Activated T-cell treated with anti-CD3 and anti-CD28 coated beads for 1 hour (primary cell): Measurements from ENCODE around the gene MAG.
"Not testable (repeated sequence)": the region's sequence is repeated elsewhere in the genome, so short reads cannot be mapped to it uniquely, and the experiment has no call there.

Experiments
- DNase-seq: peaks from one replicate; pipeline ENCODE4 v3.0.0-alpha.2; 2020; ENCODE audit warnings: low read depth

The MAG gene

DNA sequence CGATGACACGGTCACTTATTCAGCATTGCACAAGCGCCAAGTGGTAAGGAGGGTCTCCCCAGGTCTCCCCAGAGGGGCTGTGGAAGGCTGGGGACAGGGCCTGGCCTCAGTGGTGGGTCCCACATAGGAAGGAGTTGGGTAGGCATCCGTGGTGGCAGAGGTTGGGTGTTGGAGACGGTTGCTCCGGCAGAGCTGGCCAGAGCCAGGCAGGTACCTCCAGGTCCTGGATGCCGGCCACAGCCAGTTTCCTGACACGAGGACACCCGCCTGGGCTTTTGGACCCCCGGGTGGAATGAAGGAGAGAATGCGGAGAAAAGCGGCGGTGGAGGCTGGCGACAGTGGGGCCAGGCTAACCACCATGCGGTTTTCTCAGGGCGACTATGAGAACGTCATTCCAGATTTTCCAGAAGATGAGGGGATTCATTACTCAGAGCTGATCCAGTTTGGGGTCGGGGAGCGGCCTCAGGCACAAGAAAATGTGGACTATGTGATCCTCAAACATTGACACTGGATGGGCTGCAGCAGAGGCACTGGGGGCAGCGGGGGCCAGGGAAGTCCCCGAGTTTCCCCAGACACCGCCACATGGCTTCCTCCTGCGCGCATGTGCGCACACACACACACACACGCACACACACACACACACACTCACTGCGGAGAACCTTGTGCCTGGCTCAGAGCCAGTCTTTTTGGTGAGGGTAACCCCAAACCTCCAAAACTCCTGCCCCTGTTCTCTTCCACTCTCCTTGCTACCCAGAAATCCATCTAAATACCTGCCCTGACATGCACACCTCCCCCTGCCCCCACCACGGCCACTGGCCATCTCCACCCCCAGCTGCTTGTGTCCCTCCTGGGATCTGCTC lies 54.5 kb downstream of the MAG start:
- DNase-seq, result peak; percentile 62

DNA sequence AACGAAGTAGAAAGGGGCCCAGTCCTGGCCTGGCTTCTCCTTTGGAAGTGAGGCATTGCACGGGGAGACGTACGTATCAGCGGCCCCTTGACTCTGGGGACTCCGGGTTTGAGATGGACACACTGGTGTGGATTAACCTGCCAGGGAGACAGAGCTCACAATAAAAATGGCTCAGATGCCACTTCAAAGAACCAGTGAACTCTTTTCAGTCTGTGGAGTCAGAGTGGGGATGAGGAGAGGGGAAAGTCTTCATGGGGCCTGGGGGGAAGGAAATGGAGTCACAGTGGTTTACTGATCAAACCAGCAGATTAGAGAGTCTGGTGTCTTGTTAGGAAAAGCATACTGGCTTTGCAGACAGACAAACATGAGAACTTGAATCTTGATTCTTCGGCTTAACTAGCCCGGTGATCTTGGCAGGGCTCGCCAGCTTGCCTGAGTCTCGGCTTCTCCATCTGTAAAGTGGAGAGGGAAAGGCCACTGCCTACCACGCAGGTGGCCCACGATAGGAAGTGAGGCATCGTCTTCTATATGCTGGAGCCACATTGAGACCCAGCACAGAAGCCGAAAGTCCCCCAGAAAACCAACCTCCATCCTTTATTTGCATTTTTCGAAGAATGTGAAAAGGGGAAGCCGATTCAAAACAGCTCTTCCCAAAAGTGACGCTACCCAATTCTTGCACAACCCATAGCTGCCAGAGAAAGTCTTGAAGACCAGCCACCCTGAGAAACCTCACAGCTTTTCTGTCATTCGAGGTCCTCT lies 55.4 kb downstream of the MAG start, which contains the start of gene FFAR1:
Gene FFAR1 (plus strand): TSS at position 732 of the 759 bp plus-strand sequence. CDS start 3,650 bp downstream, outside the sequence.
- no peak for DNase-seq

DNA sequence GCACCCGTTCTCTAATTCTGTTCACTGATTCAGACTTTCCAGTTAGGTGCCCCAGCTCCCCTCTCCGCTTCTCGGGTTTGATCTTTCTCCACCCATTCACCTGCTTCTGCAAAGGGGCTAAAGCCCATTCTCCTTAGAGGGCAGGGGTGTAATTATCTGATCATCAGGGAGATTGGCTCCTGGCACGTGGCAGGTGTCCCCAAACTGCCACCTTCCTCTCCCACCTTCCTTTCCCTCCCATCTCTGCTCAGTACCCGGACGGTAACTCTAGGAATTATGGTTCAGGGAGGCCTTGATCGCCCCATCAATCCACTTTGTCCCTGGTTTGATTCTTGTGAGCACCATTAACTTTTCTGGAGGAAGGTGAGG lies 56.0 kb downstream of the MAG start:
- DNase-seq, result no peak

DNA sequence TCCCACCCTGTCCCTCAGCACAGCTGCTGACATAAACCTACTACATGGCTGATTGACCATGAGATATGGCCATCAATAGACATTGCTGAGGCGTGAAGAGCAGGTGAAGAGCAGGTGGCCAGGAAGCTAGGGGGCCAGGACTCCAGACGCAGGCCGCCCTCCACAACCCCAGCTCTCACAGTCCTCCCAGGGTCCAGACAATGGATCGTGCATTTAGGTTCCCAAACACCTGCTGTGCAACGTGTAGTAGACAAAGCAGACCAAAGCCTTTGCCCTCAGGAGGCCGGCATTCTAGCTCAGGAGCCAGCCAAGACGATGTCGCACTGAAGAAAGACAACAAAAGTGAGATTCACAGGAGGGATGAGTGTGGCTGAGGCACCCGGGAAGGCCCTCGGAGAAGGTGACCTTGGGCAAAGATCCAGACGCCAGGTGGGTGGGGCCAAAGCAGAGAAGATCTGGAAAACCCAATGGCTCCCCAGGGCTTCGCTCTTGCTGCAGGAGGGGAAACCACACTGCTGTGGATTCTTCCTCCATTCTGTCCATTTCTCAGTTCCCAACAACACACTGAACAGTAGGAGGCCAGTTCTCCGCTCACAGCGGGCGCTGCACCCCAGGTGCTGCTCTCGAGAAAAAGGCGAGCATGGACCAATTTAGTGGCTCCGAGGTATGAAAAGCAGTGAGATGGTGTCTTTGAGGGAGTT lies 57.1 kb downstream of the MAG start:
- no peak for DNase-seq

DNA sequence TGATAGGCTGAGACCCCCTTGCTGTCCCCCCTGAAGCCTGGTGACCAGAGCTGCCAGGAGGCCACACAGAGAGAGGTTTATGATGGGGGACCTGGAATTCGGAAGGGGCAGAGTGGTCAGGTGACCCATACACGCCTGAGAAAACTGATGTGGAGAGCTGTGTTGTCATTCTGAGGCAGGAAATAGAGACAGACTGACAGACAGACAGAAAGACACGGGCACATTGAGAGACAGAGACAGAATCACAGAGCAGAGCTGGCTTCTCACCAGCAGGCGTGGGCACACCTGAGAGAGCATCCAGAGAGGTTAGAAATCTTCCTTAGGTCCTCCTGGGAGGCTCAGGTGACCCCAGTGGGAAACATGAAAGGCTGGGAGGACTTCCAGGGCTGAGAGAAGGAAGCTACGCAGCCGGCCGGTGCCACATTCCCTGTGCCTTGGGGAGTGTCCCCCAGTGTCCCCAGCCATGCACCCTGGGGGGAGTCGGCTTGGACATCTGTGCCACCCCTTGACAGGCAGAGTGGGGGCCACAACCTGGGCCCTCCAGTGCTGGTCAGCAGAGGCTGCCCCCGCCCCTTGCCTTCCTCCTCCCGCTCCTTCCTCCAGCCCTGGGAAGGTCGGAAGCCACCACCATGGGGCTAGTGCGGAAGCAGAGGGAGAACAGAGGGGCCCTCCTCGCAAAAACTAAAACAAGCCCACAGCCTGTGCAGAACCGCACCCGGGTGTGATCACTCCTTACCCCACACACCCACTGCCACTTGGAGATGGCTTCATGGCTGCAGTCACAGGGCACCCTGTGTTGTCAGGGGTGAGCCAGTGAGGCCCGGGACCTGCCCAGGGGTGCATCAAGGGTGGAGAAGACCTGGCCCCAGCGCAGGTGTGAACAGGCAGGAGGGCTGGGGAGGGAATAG lies 57.9 kb downstream of the MAG start:
- no peak for DNase-seq

DNA sequence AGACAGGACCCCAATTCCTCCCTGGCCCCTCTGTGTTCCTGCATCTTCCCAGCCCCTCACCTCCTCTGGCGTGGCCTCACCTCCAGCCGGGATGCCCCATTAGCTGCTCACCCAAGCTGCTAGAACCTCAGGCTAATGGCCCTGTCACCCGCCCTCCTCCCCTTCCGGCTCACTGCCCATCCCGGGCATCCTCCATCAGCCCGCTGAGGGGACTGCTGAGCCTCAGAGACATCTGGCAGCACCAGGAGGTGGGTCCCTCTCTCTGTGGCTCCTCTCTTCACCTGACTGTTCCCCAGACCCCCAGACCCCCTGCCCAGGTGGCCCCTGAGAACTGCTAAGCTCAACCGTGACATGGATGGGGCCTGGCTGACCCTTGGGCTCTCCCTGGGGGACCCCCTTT lies 58.6 kb downstream of the MAG start:
- no peak for DNase-seq

DNA sequence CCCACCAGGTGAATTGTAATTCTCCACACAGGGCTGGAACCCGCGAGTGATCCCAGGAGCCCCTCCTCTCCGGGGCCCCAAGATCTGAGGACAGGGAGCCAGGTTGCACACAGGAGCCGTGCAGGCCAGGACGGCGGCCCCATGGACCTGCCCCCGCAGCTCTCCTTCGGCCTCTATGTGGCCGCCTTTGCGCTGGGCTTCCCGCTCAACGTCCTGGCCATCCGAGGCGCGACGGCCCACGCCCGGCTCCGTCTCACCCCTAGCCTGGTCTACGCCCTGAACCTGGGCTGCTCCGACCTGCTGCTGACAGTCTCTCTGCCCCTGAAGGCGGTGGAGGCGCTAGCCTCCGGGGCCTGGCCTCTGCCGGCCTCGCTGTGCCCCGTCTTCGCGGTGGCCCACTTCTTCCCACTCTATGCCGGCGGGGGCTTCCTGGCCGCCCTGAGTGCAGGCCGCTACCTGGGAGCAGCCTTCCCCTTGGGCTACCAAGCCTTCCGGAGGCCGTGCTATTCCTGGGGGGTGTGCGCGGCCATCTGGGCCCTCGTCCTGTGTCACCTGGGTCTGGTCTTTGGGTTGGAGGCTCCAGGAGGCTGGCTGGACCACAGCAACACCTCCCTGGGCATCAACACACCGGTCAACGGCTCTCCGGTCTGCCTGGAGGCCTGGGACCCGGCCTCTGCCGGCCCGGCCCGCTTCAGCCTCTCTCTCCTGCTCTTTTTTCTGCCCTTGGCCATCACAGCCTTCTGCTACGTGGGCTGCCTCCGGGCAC lies 59.6 kb downstream of the MAG start:
- DNase-seq, result no peak

DNA sequence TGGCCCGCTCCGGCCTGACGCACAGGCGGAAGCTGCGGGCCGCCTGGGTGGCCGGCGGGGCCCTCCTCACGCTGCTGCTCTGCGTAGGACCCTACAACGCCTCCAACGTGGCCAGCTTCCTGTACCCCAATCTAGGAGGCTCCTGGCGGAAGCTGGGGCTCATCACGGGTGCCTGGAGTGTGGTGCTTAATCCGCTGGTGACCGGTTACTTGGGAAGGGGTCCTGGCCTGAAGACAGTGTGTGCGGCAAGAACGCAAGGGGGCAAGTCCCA lies 60.2 kb downstream of the MAG start:
- DNase-seq, result no peak

DNA sequence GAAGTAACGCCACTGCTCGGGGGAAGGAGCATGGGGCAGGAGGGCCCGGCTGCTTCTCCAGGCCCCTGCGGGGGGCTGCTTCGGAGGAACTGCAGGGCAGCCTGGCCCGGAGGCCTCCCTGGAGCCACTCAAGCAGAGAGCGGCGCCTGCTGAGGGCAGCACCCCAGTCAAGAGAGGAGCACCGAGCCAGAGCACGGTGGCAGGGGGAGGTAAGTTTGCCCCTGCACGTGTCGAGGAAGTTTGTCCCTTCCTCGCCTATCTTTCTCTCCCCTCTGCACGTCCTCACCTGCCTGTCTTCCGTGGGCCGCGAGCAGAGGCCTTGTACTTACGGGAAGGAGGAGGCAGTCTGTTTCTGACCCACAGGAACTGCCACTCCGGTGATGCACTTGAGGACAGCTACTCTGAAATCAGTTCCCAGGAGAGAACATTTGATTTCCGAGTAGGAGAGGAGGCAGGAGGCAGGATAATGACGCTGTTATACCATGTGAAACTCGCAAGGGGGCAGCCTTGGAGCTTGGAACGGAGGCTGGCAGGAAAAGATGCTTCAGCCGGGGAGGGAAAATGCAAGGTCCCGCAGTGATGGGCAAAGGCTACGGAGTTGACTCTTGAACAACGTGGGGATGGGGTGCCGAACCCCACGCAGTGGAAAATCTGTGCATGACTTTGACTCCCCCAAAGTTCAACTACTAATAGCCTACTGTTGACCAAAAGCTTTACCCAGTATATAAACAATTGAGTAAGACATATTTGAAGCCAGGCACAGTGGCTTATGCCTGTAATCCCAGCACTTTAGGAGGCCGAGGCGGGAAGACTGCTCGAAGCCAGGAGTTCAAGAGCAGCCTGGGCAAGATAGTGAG lies 60.7 kb downstream of the MAG start:
- peak; percentile 57 for DNase-seq

DNA sequence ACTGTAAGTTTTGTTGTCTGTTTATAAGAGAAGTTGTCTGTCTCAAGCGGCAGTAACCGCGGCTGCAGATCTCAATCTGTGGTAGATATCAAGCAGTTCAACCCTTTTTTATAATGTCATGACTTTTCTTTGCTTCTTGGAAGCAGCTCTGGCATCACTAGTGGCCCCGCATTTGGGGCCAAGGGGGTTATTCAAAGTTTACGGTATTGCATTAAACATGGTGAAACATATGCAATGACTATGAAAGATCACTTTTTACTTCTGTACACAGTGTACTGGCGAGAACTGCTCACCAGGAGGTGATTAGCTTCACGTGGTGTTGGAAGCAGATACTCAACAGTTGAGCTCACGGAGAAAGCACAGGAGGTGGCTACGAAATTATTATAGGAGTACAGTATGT lies 61.7 kb downstream of the MAG start:
- DNase-seq, result no peak

DNA sequence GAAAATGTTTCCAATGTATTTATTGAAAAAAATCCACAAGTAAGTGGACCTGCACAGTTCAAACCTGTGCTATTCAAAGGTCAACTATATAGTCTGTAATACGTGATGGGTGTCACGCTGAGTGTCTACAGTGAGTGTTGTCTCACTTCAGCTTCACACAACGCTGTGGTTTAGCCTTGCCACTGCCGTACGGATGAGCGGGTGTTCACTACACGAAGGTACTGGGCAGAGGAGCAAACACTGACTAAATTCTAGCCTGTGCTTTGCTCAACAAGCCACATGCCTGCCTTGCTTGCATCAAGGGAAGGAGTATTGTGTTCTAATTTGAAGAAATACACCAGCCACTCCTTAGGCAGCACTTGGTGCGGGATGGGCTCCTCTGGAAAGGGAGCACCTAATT lies 62.9 kb downstream of the MAG start:
- no peak for DNase-seq

DNA sequence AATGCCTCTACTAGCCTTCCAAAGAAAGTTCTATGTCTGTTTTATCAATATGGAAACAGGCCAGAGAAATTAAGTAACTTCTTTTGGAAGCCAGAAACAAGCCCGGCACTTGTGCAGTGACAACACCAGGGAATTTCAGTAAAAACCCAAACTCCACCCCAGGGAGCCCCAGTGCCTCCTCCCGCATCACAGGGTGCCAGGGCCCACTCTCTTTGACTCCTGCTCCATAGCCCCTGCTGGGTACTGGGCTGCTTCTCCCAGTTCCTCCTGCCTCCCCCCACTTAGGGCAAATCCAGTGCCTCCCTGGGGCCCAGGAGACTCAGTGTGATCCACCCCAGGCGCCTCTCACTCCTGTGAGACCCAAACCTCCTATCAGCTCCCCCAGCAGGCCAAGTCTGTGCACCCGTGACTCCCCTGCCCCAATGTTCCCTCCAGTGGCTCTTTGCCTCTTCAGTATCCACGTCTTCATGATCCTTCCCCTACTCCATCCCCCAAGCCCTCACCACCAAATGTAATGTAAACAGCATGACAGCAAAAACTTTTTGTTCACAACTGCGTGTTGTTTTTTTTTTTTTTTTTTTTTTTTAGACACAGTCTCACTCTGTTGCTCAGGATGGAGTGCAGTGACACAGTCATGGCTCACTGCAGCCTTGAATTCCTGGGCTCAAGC lies 64.0 kb downstream of the MAG start:
- no peak for DNase-seq

DNA sequence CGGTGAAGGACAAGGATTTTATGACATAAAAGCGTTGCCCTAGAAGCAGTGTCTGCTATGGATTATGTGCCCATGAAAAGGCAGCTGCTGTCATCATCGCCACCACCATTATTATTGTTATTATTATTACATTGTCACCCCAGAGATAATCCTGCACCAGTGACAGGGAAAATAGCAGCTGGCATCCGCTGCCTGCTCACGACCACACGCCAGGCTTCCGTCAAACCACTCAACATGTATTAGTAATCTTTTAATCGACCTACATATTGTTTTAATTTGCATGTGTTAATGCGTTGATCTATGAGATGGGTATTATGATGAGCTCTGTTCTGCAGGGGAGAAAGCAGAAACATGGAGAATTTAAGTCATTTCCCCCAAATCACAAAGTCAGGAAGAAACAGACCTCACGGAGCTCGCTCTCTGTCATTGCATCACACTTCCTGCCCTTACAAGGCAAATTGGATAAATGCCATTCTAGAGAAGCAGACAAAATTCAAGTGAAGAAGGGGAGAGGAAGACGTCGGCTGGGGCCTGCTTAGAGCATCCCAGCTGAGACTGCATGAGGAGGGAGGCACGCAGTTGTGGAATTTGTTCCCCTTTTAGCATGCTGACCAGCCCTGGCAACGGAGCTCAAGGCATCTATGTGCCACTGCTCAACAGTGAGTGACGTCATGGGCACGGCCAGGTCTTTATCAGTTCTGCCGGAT lies 66.1 kb downstream of the MAG start, which contains the start of gene FFAR3:
Gene FFAR3 (plus strand): TSS at position 594 of the 707 bp plus-strand sequence. CDS start 431 bp downstream, outside the sequence.
- no peak for DNase-seq

DNA sequence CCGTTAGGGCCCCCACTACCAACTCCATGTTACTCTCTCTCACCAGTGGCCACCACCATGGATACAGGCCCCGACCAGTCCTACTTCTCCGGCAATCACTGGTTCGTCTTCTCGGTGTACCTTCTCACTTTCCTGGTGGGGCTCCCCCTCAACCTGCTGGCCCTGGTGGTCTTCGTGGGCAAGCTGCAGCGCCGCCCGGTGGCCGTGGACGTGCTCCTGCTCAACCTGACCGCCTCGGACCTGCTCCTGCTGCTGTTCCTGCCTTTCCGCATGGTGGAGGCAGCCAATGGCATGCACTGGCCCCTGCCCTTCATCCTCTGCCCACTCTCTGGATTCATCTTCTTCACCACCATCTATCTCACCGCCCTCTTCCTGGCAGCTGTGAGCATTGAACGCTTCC lies 66.9 kb downstream of the MAG start:
- DNase-seq, result not testable (repeated sequence)

DNA sequence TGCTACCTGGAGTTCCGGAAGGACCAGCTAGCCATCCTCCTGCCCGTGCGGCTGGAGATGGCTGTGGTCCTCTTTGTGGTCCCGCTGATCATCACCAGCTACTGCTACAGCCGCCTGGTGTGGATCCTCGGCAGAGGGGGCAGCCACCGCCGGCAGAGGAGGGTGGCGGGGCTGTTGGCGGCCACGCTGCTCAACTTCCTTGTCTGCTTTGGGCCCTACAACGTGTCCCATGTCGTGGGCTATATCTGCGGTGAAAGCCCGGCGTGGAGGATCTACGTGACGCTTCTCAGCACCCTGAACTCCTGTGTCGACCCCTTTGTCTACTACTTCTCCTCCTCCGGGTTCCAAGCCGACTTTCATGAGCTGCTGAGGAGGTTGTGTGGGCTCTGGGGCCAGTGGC lies 67.4 kb downstream of the MAG start:
- DNase-seq, result not testable (repeated sequence)

DNA sequence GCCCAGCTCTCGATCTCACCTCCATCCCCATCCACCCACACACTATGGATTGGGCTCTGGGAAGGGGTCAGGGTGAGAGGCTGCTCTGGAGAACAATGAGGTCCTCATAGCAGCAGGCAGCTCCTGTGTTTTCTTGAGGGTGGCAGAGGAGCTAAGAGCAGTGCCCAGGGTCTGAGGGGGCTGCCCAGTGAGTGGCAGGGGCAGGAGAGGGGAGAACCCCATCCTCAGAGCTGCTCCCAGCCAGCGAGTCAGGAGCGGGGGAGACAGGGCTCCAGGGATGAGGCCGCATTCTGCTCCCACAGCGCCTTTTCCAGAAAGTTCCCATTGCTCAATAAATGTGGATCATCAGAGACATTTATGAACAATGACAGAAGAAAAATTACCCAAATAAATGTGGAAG lies 68.1 kb downstream of the MAG start:
- DNase-seq, result not testable (repeated sequence)

DNA sequence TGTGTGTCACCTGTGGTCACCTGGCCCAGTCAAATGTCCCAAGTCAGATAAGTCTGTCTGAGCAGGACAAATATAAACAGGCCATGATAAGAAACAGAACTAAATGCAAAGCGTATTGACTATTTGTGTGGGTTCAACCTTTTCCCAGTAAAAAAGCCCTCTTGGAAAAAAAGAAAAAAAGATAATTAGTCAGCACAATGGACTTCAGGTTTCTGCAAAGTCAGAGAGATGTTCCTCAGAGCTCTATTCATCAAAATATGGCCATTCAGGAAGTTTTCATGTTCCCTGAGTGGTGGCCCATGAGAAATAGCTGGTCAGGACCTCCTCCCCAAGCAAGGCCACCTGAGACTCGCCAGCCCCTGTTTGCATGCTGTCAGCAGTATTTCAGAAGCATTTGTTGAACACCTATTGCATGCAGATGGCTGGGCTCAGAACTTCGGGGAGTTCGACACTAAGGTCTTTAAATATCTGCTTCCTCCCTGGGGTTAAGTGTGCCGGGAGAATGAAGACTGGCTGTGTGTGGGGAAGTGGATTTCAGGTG lies 69.0 kb downstream of the MAG start:
- no peak for DNase-seq

DNA sequence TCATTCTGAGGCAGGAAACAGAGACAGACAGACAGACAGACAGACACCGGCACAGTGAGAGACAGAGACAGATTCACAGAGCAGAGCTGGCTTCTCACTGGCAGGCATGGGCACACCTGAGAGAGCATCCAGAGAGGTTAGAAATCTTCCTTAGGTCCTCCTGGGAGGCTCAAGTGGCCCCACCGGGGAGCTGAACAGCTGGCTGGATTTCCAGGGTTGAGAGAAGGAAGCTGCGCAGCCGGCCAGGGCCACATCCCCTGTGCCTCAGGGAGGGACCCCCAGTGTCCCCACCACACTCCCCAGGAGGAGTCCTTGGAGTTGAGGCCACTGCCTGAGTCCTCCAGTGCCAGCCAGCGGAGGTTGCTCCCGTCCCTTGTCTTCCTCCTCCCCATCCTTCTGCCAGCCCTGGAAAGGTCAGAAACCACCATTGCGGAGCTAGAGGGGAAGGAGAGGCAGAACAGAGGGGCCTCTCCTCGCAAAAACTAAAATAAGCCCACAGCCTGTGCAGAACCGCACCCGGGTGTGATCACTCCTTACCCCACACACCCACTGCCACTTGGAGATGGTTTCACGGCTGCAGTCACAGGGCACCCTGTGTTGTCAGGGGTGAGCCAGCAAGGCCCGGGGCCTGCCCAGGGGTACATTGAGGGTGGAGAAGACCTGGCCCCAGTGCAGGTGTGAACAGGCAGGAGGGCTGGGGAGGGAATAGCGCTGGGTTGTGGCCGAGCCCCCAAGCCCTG lies 70.5 kb downstream of the MAG start:
- DNase-seq, result no peak
